ENCODE measurements around the gene SLC30A3. TPM values are rescaled to one million over a fixed set of nuclear protein-coding genes. Genes with fewer than 3 reads are reported as not detected.

SLC30A3 gene
- total and polyA plus RNA-seq, 10 of the 15 experiments (the other 5 are each of a cell fraction or from before 2014, with no cell fraction given) = 0.23 TPM; not detected in 9

- TF ChIP-seq ZNF384 (IDR thresholded peaks at IDR 0.05; ENCODE audit: borderline replicate concordance, low read depth, low read length) (no peak), MTA2 (IDR thresholded peaks at IDR 0.05; ENCODE audit: low read depth) (no peak), ZSCAN29 (IDR thresholded peaks at IDR 0.05) (no peak), SUPT20H (IDR thresholded peaks at IDR 0.05; ENCODE audit: borderline replicate concordance, control insufficient read depth, low read depth, low read length) (no peak), PAX5 (IDR thresholded peaks at IDR 0.05; ENCODE audit: borderline replicate concordance, low read depth, low read length) (no peak), STAT3 (IDR thresholded peaks at IDR 0.05; ENCODE audit: low read depth, low read length) (no peak), NFXL1 (IDR thresholded peaks at IDR 0.05; ENCODE audit: borderline replicate concordance) (no peak), RELA (IDR thresholded peaks at IDR 0.05; ENCODE audit: borderline replicate concordance, partially characterized antibody) (peak; percentile 95), CUX1 (IDR thresholded peaks at IDR 0.05; ENCODE audit: insufficient replicate concordance, low read depth, low read length) (no peak), SREBF2 (IDR thresholded peaks at IDR 0.05; ENCODE audit: low read length) (no peak), SP1 (IDR thresholded peaks at IDR 0.05; ENCODE audit: low read depth, low read length) (peak; percentile 46), NRF1 (conservative IDR thresholded peaks at IDR 0.05; ENCODE audit: low read depth, low read length) (no peak), CHD2 (IDR thresholded peaks at IDR 0.05; ENCODE audit: borderline replicate concordance, low read depth, low read length) (peak; percentile 65; the same call in 1 of the 2 replicates), NR2C2 (IDR thresholded peaks at IDR 0.05; ENCODE audit: borderline replicate concordance, control insufficient read depth, insufficient read length, low read depth) (no peak), REST (IDR thresholded peaks at IDR 0.05; ENCODE audit: low read depth, low read length) (no peak), JUND (IDR thresholded peaks at IDR 0.05; ENCODE audit: low read depth, low read length) (no peak; the same call in 1 of the 2 replicates), BCL11A (IDR thresholded peaks at IDR 0.05; ENCODE audit: low read depth, low read length) (no peak), IRF4 (IDR thresholded peaks at IDR 0.05; ENCODE audit: low read depth, low read length) (no peak), BHLHE40 (IDR thresholded peaks at IDR 0.05; ENCODE audit: borderline replicate concordance in 1 of 2, low read depth in 2 of 2, low read length in 1 of 2) (peak in 1 of 2 experiments; percentile 66; a peak in 1 of 4 replicates), SMAD5 (IDR thresholded peaks at IDR 0.05; ENCODE audit: low read depth) (peak; percentile 76), NBN (IDR thresholded peaks at IDR 0.05) (0 out of 2 replicates have a peak, but pooled peaks have one; percentile 71), KDM1A (IDR thresholded peaks at IDR 0.05; ENCODE audit: borderline replicate concordance) (no peak)
Measured at GRCh38 chr2:27211943-27212625, 50.8 kb downstream of the SLC30A3 start, which contains the start of the genes ATRAID and SLC5A6 (continued).

Measured in GM12878 (cell line).